Measurements from ENCODE around the gene ATP8A2. TPM values are rescaled to one million over a fixed set of nuclear protein-coding genes. Genes with fewer than 3 reads are reported as not detected.

ATP8A2 gene
- total and polyA plus RNA-seq, 2 of the 8 experiments (the other 6 are each of a cell fraction or from before 2014, with no cell fraction given), result 2.4 to 8.3 TPM

DNA sequence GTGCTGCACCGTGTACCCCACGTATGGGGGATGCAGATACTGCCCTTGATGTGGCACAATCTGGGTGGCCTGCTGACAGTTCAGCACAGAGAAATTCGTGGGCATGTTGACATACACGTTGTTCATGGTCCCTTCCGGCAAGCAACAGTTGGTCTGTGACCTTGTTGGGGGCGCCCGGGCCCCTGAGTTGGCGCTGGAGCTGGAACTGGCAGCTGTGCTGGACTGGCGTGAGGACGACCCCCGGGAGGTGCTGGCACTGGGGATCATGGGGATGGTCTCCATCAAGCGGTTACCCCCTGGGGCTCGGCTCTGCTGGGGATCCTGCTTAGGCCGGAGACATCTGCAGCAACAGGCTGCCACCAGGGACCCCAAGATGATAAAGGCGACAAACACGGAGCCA, 674.9 kb downstream of the ATP8A2 start:
- Histone ChIP-seq H3K36me3 (ENCODE audit: control insufficient read depth in 2 of 4, insufficient read depth in 4 of 4, low read length in 3 of 4) (peaks cover 2 to 9% (median 6%) of the 10 kb centered on the region in 4 experiments; a peak in 5 of 8 replicates), H4K20me1 (replicated peaks in 1 of 2; ENCODE audit: control insufficient read depth in 1 of 2, insufficient read depth in 2 of 2, low read length in 2 of 2) (peaks cover 2 to 5% of the 10 kb centered on the region in 2 experiments), H3K9ac (replicated peaks in 1 of 4; ENCODE audit: extremely low read depth in 1 of 4, low read depth in 3 of 4, low read length in 3 of 4) (no peak overlapping the region), H4K8ac (ENCODE audit: extremely low read depth, insufficient read depth, low read length) (no peak overlapping the region), H3K27ac (ENCODE audit: low read depth, low read length) (no peak overlapping the region), H4K5ac (ENCODE audit: insufficient read length, low read depth, low read length) (no peak overlapping the region), H4K91ac (replicated peaks; ENCODE audit: insufficient read length, low read length) (no peak overlapping the region), H3K18ac (ENCODE audit: extremely low read depth, low read length) (no peak overlapping the region), H3K14ac (ENCODE audit: insufficient read length) (no peak overlapping the region), H3K79me2 (ENCODE audit: control insufficient read depth in 1 of 2, insufficient read depth in 2 of 2, low read length in 2 of 2) (peaks cover 0 to 9% of the 10 kb centered on the region in 2 experiments; a peak in 1 of 4 replicates), H3K4me2 (ENCODE audit: insufficient read depth in 1 of 2, low read depth in 2 of 2, low read length in 2 of 2) (no peak overlapping the region), H3K79me1 (ENCODE audit: low read depth, low read length) (no peaks in the 10 kb centered on the region), H3K4me3 (ENCODE audit: extremely low read depth in 1 of 4, insufficient read depth in 2 of 4, low read depth in 3 of 4, low read length in 4 of 4) (no peak overlapping the region), H2BK5ac (ENCODE audit: low read depth, low read length) (no peak overlapping the region), H2BK120ac (replicated peaks; ENCODE audit: low read depth, low read length) (no peak overlapping the region), H2BK15ac (ENCODE audit: low read length) (no peak overlapping the region), H3K23me2 (ENCODE audit: low read depth, low read length) (peaks cover 17% of the 10 kb centered on the region; the same call in 1 of the 2 replicates), H2BK12ac (ENCODE audit: low read depth, low read length) (no peak overlapping the region), H3K23ac (ENCODE audit: insufficient read length) (no peak overlapping the region), H2AFZ (ENCODE audit: low read length) (no peak overlapping the region), H3K9me3 (ENCODE audit: insufficient read depth in 2 of 2, low read depth in 1 of 2, low read length in 1 of 2) (no peaks in the 10 kb centered on the region), H2BK20ac (ENCODE audit: low read length) (no peak overlapping the region), H3K27me3 (replicated peaks in 1 of 4; ENCODE audit: control insufficient read depth in 3 of 4, extremely low read depth in 1 of 4, insufficient read depth in 3 of 4, low read length in 3 of 4) (peaks cover 9 to 31% (median 17%) of the 10 kb centered on the region in 4 experiments; a peak in 6 of 7 replicates), H3K4ac (replicated peaks; ENCODE audit: insufficient read length, low read depth, low read length) (no peak overlapping the region), H3K56ac (replicated peaks; ENCODE audit: insufficient read length, low read depth, low read length) (no peak overlapping the region), H2AK5ac (ENCODE audit: low read depth, low read length) (no peak overlapping the region), H3K4me1 (replicated peaks in 1 of 4; ENCODE audit: control insufficient read depth in 3 of 4, insufficient read depth in 4 of 4, low read length in 3 of 4) (peaks cover 0 to 3% (median 2%) of the 10 kb centered on the region in 4 experiments; a peak in 3 of 7 replicates)
- no peak for DNase-seq (ENCODE audit: low read depth in 1 of 2, low spot score in 2 of 2)
- no peak for FAIRE-seq
- ChIA-PET POLR2A (ENCODE audit: partially characterized antibody) (no interaction called here), CTCF (ENCODE audit: partially characterized antibody) (interaction anchor here (0.7 kb wide), 1 partner anchor 182 kb away, joined by 3 read pairs; no protein-coding TSS in a partner anchor)
- no peak for TF ChIP-seq CEBPB (IDR thresholded peaks at IDR 0.05; ENCODE audit: low read depth, low read length)
- TF ChIP-seq HDAC2 (IDR thresholded peaks at IDR 0.05; ENCODE audit: borderline replicate concordance in 1 of 2, low read depth in 2 of 2, low read length in 2 of 2), result no peak
- TF ChIP-seq SRF (IDR thresholded peaks at IDR 0.05; ENCODE audit: low read depth, low read length), result no peak
- no peak for TF ChIP-seq POU5F1 (IDR thresholded peaks at IDR 0.05; ENCODE audit: low read depth, low read length)
- TF ChIP-seq YY1 (IDR thresholded peaks at IDR 0.05; ENCODE audit: low read depth, low read length), result no peak
- no peak for TF ChIP-seq BRCA1 (IDR thresholded peaks at IDR 0.05; ENCODE audit: low read depth, low read length)
- TF ChIP-seq GABPA (IDR thresholded peaks at IDR 0.05; ENCODE audit: borderline replicate concordance, insufficient read depth, low read length), result no peak
- TF ChIP-seq CREB1 (IDR thresholded peaks at IDR 0.05), result no peak
- no peak for TF ChIP-seq CBX5 (IDR thresholded peaks at IDR 0.05; ENCODE audit: low read depth, low read length)
- WGBS, 2 experiments (ENCODE audit: extremely low coverage in 1 of 2, insufficient coverage in 1 of 2, insufficient read length in 1 of 2, insufficient replicate concordance in 2 of 2, low coverage in 1 of 2, low lambda C conversion rate in 2 of 2, missing lambda C conversion rate in 1 of 2), result 94% methylated on average over 16 of the region's 16 CpGs; no CpG with 5 or more reads in 1 of the 2 experiments

Measured in H1 (cell line).